Activated T-cell treated with anti-CD3 and anti-CD28 coated beads for 48 hours (primary cell): ENCODE results near the gene SCN5A.

Source experiments
- DNase-seq: peaks from one replicate; pipeline ENCODE4 v3.0.0-alpha.2; 2020; ENCODE audit warnings: low read depth

The SCN5A gene

DNA sequence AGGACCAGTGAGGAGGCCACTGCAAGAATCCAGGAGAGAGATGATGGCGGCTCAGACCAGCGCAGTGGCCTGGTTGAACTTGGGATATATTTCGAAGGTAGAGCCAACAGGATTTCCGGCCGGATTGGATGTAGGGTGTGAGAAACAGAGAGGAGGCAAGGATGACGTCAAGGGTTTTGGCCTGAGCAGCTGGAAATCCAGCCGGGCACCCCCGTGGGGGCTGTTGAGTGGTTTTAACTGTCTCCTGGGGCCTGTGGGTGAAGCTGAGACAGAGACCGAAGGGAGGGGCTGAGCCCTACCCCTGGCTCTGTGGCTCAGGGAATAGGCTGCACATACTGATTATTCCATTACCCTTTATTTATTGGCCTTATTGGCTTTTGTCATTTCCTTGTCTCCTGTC, 107.7 kb downstream of the SCN5A start:
- no peak for DNase-seq

DNA sequence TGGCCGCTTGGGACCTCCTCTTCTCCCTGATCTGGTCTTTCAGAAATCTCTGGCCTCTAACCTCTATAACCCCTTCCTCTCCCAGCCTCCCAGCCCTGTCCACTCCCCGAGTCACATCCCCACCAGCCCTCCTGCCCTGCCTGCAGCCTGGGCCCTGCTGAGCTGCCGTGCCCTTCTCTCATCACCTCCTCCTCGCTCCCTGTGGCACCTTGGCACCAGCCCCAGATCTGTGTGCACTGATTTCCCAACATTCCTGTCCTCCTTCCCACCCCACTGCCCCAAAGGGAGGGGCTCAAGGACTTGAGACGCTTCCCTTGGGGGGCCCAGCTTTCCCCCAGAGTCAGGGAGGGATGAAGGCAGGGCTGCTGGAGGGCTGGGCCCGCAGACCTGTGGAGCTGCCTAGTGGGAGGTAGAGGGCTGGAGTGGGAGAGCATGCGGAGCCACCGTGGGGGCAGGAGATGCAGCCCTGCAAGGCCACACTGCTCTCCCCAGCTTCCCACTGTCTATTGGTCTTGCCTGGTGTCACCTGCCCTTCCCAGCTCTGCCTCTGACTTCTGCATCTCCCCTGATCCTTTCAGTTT, 110.6 kb downstream of the SCN5A start:
- no peak for DNase-seq

DNA sequence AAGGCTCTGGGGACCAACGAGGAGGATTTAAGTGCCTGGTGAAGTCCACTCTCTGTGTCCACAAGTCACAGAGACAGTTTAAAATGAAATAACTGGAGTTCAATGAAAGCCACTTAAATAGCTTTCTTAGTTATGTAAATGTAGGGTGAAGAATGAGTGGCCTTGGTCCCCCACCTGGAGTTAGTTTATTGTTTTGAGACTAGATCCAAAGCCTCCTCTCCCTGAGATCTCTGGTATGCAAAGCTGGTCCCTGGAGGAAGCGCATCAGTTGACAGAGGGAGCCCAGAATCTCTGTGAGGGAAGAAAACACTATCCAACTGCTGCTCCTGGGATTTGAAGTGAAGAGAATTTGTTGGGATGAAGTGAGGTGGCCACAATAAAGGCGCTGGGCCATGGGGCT, 112.8 kb downstream of the SCN5A start:
- no peak for DNase-seq

DNA sequence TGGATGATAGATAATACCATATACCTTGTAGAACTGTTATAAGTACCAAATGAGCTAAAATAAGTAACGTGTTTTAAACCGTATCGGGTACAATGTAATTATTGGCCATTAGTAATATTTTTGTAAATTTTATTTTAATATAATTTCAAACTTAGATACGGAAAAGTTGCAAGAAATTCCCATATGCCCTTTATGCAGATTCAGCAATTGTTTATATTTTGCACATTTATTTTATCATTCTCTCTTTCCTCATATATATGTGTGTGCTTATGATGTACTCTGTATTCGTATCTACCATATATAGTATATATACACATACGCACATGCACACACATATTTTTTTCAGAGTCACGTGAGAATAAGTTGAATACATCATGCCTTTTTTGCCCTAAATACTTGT, 114.9 kb downstream of the SCN5A start:
- no peak for DNase-seq

DNA sequence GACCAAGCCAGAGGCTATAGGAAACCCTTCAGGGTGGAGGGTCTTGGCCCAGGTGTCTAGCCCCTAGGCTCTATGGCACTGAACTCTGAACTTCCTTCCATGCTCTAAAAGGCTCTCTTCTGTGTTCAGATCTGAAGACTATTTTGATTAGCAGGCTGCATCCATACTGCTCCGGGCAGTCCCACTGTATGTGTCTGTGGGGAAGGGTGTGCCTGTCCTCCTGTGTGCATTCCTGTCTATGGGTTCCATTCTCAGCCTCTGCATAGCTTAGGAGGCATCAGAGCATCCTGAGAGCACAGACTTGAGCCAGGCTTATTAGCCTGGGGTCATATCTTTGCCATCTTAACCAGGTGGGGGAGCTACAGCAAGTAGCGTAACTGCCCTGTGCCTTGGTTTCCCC, 115.3 kb downstream of the SCN5A start:
- DNase-seq = no peak

DNA sequence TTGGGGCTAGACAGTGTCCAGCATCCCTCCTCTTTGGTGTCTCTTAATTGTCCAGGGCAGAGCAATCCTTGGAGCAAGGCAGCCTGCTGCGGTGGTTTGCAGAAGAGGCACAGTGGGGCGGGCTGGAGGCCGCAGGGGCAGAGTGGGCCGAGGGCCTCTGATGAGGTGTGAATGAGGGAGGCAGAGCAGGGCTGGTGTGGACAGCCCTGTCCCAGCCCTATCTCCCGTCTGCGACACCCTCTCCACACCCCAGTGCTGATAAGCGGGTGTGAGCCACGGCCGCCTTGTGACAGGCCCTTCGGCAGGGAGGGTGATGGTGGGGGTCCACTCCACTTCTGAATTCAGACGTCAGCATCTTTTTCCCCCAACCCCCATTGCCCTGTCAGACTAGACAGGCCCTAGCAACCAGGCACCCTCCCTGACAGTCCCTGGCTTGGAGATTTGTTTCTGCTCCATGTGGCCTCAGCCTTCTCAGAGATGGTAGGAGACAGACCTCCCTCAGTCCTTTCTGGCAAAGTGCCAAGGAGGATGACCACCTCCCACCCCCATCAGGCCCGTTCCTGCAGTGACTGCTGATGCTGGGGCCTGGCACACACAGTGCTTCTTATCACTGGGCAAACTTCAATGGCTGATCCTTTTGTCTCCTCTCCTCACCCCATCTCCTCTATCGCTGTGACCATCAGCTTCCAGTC, 116.1 kb downstream of the SCN5A start:
- DNase-seq = no peak

DNA sequence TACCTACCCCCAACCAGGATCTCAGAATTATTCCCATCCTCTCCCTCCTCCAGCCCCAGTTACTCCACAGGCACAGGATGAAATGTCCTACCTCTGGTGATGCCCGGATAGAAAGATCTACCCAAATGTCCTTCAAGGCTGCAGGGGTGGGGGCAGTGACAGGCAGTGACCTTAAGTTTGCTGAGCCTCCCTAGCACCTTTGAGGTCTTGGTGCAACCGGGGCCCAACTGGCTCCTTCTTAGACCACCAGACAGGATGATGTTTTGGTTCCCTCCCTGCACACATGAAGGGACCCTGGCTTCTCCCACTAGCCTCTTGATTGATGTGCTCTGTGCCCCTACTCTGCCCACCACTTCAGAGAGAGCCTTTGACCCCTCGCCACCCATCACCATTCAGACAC, 117.0 kb downstream of the SCN5A start:
- DNase-seq = no peak

DNA sequence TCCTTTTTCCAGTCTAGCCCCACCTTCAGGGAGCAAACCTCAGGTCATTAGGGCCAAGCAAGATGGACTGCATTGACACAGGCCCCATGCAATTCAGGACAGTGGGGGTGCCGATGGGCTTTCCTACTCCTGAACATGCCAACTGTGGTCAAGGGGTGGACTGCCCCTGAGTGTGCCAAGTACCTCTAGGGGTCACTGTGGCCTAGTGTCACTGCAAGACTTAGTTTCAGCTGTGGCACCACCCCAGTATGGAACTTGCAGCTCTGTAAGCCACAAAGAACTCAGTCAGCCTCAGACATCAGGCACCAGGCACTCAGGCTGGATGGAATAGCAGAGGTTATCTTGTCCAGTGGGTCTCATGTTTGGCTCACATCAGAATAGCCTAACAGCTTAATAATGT, 121.0 kb downstream of the SCN5A start:
- no peak for DNase-seq

DNA sequence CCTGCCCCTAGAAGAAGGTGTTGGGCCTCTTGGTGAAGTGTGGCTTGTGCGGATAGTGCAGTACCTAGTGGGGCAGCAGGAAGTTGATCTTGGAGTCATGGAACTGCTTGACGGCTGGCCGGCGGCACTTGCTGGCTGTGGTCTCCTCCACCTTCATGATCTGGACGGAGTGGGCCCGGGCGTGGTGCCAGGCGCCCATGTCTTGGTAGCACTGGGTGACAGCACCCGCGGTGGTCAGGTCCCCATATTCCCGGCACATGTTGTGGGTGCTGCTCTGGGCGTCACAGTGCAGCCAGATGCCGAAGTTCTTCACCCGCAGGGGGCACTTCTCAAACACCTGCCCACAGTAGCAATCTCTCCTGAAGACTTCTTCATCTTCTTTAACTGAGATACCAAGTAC, 122.7 kb downstream of the SCN5A start:
- no peak for DNase-seq

DNA sequence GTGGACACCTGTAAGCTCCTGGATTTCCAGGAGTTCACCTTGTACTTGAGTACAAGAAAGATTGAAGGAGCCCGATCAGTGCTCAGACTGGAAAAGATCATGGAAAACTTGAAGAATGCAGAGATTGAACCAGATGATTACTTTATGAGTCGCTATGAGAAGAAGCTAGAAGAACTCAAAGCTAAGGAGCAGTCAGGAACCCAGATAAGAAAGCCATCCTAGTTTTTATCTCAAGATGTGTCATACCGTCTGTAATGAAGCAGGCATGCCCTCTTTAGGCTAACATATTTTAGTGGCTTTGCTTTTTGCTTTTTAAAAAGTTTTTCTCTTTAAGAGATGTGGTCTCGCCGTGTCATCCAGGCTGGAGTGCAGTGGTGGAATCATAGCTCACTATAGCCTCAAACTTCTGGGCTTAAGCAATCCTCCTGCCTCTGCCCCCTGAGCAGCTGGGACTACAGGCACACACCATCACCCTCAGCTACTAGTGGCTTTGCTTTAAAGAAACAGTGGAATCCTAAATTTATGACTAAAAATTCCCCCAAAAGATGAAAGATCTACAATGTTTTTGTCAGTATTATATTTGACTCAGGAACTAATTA, 125.2 kb downstream of the SCN5A start:
- no peak for DNase-seq

DNA sequence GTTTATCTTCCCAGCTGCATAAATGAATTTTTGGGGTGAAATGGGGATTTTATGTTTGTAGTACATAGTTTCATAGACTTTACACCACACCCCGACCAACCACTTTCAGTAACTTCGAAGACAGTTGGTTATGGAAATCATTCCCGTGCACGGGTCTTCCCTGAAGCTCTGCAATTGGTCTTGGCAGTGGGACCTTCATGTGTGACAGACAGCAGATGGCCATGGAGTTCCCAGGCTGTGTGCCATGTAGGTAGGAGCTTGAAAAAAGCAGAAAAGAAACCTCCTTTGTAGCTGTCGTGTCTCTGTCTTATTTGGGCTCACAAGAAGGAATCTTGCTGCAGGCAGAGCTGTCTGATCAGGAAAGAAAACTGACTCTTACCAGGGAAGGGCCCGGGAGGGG, 127.5 kb downstream of the SCN5A start:
- DNase-seq = no peak

DNA sequence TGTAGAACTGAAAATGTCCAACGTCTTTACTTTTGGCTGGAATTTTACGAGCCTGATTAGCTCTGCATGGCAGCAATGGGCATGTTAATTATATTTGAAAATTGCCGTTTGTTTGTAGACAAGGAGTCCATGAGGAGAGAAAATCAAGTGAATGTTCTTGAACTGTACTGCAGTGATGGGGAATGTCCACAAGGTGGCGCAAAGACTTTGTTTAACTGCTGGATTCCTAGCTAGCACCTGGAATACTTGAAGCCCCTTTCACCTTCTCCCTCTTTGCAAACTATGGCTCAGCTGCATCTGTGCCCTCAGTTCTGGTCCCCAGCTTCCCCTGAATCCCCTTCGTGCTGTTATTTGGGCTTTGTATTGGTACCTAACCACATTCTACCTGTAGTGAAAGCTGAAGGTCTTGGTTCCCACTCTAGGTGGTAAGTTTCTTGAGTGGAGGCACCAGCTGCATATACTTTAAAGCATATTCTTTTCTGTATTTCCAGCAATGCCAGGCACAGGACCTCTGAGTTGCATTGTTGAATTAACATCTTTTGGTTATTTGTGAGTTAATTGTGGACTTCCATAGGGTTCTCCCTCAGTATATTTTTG, 128.0 kb downstream of the SCN5A start:
- DNase-seq = peak; percentile 8

DNA sequence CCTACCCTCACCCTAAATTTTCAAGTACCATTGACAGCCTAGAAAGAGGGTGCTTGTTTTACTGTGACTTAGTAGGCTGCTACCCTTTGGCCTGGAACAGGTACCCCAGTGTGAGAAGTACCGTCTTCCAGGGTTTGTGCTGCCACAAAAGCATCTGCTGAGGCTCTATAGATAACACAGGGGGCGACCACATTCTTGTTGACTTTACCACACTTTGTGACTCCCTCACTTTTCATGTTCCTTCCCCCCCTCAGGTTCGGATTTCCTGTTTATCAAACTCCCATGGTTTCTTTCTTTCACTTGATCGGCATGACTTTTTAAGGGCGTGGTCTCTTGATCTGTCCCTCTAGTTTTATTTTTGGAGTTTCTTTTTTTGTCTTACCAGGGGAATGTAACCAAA, 129.8 kb downstream of the SCN5A start:
- DNase-seq = no peak

DNA sequence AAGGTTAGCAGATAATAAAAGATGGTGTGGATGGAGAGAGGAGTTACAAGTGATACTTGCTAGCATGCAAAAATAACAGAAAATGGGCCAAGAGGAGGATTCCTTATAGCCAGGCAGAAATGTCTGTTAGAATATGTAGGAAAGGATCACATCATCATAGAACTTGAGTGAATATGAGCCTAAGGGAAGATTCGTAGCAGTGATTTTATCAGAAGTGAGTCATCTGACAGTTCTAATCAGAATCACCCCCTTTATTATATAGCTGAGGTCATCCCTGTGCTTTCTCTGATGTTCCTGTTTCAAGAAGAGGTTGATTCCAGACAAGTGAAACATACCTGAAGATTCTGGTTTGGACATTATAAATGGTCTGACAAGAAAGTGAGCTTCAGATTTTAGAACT, 130.5 kb downstream of the SCN5A start:
- no peak for DNase-seq

DNA sequence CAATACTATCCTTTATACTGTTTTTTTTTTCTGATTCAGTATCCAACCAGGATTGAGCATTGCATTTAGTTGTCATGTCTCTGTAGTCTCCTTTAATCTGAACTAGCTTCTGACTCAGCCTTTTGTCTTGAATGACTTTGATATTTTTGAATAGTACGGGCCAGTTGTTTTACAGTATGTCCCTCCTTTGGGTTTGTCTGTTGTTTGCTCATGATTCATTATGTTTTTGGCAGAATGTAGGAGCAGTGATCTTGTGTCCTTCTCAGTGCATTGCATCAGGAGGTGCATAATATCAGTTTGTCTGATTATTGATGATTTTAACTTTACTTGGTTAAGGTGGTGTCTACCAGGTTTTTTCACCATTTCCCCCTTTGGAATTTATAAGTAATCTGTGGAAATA, 132.8 kb downstream of the SCN5A start:
- no peak for DNase-seq

DNA sequence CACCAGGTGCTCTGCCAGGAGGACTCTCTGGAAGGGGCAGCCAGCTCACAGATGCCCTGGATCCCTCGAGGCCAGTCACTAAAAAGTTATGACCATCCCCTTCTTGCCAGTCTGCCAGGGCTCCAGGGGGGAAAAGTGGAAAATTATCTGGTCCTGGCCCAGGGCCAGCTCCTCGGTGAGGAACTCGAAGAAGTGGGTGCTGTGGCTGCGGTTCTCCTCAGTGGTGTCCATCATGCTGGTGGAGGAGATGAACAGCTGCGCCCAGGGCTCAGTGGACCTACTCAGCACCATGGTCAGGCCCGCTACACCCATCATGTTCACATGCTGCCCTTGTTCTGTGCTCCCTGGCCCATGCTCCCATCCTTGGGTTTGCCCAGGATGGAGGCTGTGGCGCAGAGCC, 134.1 kb downstream of the SCN5A start:
- DNase-seq = no peak

DNA sequence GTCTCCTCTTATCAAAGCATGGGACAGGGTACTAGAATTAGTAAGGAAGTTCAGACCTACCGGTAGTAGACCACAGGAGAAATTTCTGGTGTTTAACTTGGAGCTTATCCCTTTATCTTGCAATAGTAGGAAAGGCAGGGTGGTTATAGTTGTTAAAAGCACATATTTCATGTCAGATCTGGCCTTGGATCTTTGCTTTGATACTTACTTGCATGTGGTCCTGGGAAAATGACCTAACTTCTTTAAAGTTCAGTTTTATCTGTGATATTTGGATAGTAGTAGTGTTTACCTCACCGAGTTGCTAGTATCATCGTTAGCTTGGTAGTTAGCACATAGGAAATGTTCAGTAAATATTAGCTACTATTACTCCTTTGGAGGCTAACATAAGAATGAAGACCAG, 137.9 kb downstream of the SCN5A start:
- no peak for DNase-seq

DNA sequence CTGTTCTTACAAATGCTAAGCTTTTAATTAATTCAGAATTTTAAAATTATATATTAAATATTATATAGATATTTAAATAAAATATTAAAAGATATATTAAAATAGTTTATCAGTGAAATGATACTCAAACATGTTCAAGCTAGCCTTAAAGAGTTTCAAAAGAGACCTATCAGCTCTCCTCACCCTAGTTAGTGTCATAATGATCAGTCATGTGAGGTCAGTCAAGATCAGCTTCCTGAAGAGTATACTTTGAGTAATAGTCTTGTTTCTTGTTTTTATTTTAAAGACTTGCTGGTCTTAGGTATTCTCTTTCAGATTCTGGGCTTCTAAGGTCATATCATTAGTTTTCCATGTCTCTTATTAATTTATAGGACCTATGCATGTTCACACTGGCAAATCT, 138.9 kb downstream of the SCN5A start:
- no peak for DNase-seq

DNA sequence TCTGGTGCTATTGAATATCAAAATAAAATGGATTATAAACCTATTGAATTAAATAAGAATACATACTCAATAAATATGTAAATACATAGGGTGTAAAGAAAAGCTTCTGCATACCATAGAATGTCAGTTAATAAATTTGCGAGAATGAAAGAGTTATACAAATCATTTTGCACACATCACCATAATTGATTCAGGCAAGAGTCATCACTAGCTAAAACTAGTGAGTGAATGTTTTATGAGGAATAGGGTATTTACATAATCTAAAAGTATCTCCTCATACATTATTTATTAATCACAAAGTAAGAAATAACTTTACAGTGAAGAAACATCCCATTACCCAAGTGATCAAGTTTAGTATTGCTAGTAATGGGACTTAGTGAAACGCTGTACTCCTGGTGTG, 139.8 kb downstream of the SCN5A start:
- no peak for DNase-seq

DNA sequence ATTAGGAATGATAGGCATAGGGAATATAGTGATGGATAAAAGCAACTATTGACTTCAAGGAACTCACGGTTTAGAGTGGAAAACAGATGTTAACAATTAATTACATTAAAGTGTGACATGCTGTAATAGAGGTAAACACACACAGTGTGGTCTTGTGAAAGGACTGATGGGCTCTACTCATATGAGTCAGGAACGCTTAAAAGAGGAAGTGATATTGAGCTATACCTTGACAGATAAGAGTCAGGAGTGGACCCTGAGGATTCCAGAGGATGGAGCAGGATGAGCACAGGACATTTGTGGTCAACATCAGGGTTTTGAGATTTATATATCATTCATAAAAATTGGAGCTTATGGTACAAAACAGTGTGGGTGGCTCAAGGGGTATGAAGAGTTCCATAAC, 142.4 kb downstream of the SCN5A start:
- no peak for DNase-seq

DNA sequence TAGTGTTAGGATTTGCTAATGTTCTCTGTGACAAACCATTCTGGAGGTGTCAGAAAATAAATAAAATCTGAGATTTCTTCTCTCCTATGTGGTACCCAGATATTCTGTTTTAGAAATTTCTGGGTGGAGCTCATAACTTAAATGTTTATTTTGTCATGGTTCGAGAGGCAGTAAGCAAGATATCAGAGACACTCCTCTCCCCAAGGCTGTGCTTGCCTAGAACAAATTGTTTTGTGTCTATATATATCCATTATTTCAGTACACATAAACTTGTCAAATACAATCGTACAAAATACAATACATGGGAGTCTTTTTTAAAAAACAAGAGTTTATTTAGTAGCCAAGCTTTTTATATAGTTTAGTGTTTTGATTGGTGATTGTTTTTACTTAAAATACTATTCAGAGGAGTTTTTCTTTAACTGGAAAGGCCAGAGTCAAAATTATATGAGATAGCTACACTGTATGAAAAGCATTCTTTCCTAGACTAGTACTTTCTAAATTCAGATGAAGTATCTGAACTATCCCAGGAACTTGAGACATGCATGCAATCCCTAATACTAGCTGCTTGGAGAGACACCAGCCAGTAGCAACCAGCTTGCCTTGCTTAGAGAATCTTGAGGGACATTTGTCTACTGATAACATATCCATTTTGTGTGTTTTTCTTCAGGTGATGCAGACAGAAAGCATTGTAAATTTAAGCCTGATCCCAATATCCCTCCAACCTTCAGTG, 148.6 kb downstream of the SCN5A start:
- DNase-seq = no peak
